Islet precursor cell (in vitro differentiated cells): Measurements from ENCODE around the gene ARMH4.

Source experiments
- DNase-seq: peaks from one replicate; pipeline ENCODE4 v3.0.0-alpha.2; 2018

ARMH4 gene

DNA sequence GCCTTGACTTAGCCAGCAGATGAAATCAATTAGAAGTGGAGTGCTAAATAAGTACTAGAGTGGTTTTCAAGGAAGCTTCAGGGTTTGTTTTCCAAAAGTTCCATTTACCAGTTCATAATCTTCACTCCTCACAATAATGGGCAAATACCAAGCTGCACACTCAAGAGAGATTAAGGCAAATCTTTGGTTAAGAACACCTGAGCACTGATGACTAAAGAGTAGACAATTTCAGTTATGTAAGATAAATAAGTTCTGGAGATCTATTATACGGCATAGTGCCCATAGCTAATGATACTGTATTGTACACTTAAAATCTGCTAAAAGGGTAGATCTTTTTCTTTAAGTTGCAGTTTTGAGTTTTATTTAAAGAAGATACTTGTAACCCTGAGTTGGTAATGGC lies 125.0 kb downstream of the ARMH4 start:
- no peak for DNase-seq

DNA sequence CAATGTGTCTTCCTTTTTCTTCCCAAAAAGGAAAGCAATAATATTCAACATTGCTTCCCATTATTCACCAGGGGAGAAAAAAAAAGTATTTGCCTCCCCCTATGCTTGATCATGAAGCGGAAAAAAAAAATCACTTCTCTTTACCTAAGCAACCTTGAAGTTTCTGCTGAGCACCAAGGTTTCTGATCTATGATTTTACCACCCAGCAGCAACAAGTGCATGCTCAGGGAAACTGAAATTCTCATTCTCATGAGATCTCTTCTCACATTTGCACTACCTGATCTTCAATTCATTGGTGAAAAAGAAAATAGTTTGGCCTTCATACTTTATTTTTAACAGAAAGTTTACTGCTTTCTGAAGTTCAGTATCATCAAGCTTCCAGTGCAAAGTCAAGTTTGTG lies 125.8 kb downstream of the ARMH4 start:
- no peak for DNase-seq

DNA sequence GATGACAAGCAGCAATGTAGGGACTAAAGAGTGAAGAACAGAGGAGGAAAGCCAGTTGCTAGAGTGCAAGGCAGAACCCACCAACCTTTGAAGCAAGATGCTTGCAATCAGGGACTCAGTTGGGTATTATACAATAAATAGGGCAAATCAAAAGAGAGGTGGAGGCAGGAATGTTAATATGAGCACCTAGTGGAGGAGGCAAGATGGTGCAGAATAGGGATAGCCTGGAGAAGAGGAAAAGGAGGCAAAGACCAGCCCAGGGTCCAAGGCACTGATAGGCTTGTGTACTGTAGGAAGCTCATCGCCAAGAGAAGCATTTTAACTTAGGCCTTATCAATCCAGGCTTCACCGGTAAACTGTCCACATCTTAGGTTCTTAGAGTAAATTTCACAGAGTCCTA lies 137.2 kb downstream of the ARMH4 start:
- no peak for DNase-seq

DNA sequence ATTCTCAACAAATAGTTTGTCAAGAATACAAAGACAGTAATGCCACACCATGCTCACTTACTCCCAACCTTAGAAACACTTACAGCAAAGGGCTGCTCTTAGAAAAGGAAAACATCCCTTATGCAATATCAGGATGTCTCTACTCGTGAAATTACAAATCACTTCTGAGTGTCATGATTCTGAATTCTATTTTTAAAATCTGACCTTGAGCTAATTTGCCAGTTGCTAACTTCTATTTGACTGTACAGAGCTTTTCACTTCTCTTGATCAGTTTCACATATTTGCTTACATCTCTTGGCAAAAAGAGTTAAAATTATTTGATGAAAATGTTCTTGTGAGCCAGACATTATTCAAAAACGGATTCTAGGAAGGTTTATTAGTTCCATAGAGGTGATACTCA lies 149.4 kb downstream of the ARMH4 start:
- DNase-seq: no peak

DNA sequence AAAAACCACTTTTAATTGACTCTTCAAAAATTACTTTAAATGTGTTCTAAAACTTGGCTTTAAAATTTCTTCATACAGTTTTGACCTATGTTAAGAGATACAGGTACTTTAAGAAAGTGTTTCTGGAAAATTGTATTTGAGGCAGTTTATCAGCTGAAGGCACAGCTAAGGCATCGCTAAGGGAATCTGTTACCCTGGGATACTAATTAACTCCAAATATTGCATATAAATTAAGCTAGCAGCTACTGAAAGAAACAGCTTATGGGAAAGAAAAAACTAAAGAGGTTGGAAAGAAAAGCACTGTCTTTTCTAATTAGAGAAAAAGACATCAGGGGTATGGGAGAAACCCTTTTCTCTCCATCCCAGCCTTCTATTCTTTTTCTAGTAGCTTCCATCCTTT lies 152.0 kb downstream of the ARMH4 start:
- DNase-seq: no peak

DNA sequence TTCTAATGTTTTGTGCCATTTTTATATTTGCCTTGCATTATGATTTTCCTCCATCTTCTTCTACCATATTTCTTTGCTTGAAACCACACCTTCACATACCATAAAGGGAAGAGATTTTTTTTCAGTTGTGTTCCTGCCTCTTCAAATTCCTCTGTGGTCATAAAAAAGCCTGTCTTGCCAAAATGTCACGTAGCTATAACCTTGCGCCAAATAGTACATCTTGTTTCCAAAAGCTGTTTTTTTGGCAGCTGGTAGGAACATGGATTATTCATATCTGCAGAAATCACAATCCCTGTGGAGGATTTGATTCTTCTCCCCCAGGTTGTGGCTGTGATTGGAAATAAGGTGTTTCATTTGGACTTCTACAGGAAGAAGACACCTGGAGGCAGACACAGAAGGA lies 152.5 kb downstream of the ARMH4 start:
- DNase-seq: no peak

DNA sequence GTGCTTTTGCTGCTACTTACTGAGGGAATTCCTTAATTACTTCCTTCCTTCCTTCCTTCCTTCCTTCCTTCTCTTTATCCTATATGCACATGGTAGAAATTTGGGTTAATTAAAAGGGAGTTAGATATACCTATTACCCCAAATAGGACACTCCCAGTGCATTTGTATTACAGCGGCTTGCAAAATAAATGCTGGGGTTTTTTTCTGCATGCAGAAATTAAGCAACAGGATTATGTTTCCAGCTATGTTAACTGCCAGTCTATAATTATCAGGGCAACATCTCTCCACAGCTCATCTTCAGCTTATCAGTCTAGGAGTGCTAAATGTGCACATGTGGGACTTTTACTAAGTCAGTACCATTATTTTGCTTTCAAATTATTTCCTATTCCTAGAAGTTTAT lies 153.2 kb downstream of the ARMH4 start:
- no peak for DNase-seq

DNA sequence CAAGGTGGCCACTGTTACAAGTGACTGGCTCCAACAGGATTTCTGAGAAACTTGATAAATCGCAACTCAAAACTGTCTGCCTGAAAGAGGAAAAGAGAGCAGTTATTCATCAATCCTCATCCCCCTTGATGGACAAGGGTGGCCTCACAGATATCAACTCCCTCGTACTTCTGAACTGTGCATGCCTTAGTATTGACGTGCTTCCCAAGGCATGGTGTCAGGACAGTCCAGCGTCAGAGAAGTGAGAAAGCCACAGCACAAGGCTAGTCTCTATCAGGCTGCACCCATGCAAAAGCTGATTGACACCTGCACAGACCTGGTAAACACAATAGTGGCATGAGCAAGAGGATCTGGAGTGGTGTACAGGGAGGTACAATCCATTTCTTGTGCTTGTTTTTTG lies 160.7 kb downstream of the ARMH4 start:
- DNase-seq: no peak

DNA sequence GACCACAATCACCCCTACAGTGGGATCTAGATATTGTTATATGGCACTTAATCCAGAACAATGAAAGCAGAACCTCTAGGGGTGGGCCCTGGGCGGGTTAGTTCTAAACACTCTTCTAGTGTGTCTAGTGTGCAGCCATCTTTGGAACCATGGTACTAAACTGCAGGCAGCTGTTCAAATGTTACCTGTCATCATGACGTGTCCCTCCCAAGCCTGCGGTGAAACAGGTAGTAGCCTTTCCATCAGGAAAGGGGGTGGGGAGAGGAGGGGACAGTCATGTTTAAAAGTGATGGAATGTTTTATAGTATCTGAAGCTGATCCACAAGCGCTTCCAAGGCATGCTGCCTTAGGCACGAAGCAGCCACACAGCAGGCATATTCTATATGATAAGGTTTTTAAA lies 163.6 kb downstream of the ARMH4 start:
- DNase-seq: no peak

DNA sequence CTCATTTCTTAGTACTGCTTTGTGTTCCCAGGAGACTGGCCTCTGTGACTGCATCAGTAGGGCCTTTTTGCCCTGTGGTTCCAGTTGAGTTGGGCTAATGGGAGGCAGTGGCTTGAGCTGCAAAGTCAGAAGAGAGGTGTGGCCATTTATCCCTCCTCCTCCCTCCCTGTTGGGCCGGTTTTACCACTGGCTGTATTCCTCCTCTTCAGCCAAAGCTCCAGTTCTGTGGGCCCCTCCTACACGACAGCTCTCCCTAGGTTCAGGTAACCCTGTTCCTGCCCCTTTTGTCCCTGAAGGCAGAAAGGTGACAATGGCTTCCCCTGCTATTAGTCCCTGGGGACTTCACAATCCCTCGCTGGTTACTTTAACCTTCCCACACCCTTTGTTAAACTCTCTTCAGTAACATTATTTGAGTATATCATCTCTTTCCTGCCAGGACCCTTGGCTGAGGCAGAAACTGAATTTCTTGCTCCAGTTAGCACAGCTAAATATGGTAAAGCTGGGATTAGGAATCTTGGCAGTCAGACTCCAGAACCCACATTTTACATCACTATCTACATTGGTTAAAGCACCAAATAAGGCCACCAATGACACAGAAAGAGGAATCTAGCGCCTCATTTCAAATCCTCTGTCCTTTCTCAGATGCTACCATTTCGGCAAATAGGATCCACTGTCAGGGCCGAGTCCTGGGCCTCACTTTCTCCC lies 164.3 kb downstream of the ARMH4 start:
- peak; percentile 64 for DNase-seq

DNA sequence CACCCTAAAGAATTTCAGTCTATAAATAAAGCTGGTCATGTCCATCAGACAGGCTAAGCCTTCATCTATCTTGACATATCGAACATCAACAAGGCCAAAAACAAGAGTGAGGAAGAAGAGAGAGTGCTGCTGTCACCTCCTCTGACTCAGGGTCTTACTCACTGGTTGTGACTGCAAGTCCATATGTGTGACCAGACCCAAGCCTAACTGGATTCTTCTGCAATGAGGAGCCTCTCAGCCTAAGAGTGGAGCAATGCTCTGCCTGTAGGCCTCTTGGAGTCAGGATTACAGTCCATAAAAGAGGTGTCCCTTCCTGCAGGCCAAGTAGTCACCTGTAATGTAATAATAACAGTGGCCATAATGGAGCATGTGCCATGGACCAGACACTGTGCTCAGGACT lies 165.0 kb downstream of the ARMH4 start:
- no peak for DNase-seq

DNA sequence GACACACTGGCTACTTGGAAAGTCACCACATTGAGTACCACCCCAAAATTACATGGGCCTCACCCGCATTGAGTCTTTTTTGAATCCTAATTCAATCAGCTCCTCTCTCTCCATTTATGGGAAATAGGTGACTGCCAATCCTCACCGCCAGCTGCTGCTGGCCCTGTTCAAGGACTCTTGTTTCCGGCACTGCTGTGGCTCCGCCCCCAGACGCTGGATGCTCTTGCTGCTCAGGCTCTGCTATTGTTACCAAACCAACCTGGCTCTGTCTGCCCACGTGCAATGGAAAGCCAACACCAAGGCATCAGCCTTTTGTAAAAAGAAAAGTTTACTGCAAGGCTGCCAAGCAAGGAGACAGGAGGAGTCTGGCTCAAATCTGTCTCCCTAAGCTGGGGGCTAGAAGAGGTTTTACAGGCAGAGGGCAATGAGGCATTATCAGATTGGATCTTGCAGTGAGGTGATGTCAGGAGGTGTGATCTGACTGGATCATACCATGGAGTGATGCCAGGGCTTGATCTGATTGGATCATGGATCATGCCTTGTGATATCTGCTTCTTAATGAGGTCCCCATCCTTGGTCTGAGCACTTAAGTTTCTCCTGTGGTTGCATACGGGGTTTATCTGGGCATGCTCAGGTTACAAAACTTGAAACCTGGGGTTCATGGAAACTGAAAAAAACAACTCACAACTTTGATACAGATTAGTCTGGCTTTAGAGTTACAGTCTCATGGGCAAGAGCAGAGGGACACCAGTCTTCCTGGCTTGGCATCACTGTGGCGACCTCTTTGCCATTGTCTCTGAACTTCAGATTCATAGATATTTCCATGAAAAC lies 169.0 kb downstream of the ARMH4 start:
- no peak for DNase-seq

DNA sequence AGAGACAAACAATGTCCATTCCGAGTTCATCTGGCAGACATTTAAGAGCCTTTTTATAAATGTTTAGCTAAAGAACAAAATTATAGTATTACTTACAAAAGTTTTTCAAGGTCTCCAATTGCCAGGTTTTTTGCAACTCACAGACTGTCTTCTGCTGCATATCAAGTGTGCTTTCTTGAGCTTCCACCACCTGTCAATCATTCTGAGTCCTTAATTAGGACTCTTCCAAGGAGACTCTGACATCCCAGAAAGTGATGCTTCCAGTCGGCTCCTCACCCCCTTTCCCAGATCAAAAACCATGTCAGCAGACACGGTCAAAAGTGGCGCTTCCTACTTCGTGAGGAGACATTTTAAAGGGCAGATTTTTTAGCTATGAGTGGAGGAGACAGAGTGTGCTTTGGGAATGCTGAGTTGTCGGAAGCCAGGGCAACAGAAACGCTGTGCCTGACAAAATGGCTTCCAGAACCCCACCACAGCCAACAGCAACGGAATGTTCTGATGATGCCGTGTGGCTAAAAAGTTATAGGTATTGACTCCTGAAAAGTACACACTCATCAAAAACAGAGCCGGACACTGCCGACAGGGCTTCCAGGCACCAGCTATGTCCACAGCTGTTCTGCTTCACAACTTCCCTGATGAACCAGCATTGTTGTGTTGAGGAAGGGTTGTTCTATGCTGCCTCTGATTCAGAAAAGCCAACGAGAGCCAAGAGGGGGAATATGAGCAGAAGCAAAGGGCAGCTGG lies 170.0 kb downstream of the ARMH4 start:
- DNase-seq: no peak

DNA sequence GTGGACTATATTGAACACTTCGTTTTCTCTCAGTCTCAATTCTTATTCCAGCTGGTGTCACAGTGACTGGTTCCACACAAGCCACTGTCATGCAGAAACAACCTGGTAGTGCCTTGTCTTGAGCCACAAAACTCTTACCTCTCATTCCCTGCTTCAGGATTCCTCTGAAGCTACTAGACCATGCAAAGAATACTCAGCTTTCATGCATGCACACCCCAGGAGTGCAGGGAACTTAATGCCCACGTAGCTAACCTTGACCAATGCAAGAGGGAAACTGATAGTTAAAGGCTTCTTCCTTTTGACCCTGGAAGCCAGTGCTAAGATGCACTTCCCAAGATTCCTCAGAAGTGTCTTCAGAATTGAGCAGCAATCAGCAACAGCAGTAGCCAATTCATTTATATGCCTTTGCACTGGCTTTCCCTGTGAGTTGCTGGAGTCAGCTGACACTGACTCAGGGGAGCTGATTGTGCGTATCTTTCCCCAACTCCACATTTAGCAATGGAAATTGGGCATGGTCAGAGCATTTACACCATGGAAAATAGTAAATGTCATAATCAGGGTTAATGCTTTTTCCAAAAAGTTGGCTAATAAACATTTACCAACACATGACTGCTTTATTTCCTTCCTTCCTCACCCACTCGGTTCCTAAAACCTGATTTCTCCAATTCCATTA lies 172.5 kb downstream of the ARMH4 start:
- no peak for DNase-seq

DNA sequence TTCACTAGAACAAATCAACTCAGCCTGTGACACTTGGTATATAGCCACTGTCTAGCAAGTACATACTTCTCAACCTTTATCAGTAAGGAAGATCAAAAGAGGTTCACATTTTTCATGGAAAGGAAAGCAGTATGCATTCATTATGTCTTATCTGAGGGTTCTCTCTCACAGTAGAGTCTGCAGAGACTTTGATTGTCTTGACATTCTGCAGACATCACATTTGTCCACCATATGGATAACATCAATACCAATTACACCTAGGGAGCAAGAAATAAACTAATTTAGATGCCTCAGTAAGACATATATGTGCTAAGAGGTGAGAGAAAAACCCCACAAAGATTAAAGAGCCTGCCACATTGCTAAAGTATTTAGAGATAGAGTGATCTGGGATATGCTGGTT lies 175.3 kb downstream of the ARMH4 start:
- DNase-seq: no peak

DNA sequence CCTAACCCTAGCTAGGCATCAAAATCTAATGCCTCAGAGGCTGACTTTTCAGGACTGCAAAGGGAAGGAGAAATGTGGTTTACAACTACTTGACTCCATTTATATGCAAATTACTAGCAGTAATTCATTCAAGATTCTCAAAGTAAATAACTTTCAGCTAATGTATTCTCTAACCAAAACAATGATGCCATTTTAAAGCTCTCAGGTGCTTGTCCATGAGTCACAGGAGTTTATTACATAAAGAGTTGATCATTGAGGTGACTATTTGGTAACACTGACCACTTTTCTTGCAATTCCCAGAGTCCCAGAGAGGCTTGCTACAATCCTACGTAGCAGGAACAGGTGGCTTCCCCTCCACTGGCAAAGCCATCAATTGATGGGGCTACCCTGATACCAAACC lies 177.1 kb downstream of the ARMH4 start:
- no peak for DNase-seq

DNA sequence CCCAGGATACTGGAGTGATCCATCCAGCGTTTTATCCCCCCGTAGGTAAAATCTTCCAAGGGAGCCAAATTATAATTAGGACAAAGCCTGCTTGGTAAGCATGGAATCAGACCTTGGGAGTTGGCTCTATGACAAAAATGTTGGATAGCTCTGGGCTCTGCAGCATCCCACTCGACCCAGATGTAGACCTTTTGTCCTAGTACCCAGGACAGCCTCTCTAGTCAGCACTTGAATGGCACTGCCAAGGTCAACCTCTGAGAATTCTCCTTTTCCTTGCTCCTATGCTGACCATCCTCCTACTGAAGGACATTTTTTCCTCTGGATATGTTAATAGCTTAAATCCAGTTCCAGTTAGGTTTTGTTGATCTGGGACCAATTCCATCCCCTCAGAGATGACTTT lies 181.4 kb downstream of the ARMH4 start:
- DNase-seq: no peak

DNA sequence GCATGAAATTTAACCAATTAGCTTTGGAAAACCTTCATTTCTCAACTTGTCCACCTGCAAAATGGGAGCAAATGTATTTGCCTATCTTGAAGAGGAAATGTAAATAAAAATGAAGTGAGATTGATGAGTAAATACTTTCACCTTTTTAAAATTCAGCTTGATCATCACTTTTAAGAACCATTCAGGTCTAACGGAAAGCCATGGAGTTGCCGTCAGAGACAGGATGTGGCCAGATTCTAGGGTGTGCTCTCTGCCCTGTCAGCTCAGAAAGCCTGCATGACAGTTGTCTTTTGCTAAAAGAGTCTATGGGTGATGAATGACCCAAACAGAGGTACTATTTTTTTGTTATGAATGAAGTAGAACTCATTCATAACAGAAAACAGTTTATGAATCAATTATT lies 181.8 kb downstream of the ARMH4 start:
- no peak for DNase-seq

DNA sequence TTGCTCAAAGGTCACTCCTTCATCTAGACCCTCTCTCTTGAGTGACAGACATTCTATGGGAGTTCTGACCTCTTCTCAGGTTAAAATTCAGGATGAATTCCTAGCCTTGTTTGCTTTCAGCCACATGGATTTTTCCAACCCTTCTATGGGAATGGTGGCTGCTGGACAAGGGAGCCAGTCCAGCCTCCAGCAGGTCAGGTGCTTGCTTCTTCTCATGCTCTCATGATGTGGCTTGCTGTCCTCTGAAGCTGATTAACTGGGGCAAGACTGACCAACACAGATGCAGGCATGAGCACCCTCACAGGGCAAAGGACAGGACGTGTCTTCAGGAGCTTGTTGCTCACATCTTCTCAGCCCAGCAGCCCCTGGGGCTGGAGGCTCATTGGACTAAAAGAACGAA lies 188.9 kb downstream of the ARMH4 start:
- DNase-seq: no peak

DNA sequence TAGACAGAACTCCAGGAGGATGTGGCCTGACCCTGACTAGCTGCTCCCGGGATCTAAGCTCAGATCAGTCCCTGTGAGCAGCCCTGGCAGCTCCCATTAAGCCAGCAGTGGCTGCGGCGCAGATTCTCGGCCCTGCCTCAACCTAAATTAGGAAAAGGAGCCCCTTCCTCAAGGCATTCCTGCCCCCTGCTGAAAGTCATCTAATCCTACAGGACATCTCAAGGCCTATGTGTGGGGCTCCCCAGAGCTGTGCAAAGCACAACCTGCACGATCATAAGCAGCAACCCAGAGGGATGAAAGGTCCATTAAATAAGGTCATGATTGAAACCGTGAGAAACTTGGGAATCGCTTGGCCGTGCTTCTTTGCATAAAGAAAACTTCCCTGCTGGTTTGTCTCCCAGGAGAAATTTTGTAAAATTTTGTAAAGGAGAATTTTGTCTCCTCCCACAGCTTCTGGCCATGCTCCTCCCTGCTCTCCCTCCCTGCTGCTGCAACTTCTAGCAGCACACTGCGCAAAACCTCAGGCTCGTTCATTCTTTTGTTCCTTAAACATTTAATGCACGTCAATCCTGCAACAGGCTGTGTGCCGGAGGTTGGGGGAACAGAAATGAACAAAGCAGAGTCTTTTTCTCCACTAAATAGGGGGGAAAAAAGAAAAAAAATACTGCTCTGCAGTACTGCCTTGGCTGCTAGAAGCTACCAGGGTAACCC lies 189.5 kb downstream of the ARMH4 start:
- peak; percentile 82 for DNase-seq

DNA sequence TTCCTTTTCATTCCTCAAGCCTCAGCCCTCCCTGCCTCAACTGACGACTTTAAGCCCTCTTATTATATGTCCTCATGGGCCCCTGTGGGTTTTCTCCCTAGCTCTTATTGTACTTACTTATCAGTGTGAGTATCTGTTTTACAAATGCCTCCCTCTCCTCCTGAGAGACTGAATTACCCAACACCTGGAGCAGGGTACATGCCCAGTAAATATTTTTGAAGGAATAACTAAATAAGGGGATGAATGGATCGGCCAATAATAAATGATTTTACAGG lies 190.3 kb downstream of the ARMH4 start:
- no peak for DNase-seq

DNA sequence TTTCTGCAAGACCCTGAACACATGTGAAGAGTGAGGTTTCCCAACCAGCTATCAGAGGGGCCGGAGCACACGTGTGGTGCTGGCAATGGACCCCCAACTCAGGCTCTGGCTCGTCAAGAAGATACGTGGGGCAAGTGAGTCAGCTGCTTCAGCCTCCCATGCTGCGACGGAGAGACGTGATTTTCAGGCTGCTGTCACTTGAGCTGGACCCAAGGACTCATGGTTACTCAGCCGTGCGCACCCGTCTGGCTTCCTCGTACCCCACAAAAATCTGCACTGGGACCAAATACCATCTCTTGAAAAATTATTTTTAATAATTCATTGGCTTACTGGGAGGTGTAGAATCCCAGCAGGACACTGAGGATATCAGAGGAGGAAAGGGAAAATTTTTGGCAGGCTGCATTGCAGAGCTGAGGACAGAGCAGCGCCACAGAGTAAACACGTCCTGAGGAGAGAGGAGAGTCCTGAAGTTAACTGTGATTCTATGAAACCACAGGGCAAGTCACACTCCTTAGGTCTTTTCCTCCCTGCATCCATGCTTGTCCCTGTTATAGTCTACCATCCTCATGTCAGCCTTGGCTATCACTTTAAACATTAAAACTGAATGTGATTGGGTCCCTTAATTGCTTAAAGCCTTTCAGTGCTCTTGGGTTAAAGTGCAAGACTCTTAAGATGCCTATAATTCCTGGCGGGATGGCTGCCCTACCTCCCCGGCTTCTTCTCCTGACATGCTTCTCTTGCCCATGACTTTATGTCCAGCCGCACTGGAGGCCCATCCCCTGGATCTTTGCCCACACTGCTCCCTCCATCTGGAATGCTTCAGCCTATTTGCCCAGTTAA lies 190.8 kb downstream of the ARMH4 start:
- no peak for DNase-seq
